Colonic mucosa (tissue), 4 donors: ENCODE data around the gene PDPR. TPM values are rescaled to one million over a fixed set of nuclear protein-coding genes. Genes with fewer than 3 reads are reported as not detected.
"Not testable (repeated sequence)": the region's sequence is repeated elsewhere in the genome, so short reads cannot be mapped to it uniquely, and the experiment has no call there.

ENCODE experiments used
- DNase-seq: peaks from one replicate; pipeline ENCODE4 v3.0.0-alpha.2; 2020
- H3K27ac ChIP-seq: fragments of 200-600 bp; one replicate; pipeline ENCODE4 v1.8.0; 2021
- H3K27me3 ChIP-seq: fragments of 200-600 bp; one replicate; pipeline ENCODE4 v1.8.0; 2021
- H3K36me3 ChIP-seq: fragments of 200-600 bp; one replicate; pipeline ENCODE4 v1.8.0; 2021
- H3K4me1 ChIP-seq: fragments of 200-600 bp; one replicate; pipeline ENCODE4 v1.8.0; 2021; ENCODE audit warnings: mild to moderate bottlenecking
- H3K4me3 ChIP-seq: fragments of 200-600 bp; one replicate; pipeline ENCODE4 v1.8.0; 2021
- H3K9ac ChIP-seq, 2 donors: one replicate each; pipeline ENCODE4 v1.7.0; 2013; ENCODE audit warnings: control low read depth in 2 of 2, low read depth in 2 of 2, low read length in 2 of 2
- H3K9me3 ChIP-seq: fragments of 200-600 bp; one replicate; pipeline ENCODE4 v1.8.0; 2021
- CTCF ChIP-seq: fragments of 200-600 bp; IDR thresholded peaks from one replicate; pipeline ENCODE4 v1.8.0; 2022; ENCODE audit warnings: antibody characterized with exemption, mild to moderate bottlenecking
- intact Hi-C: fragments of 100-400 bp; cut with DNase I; formaldehyde crosslinking; loops from one replicate; pipeline ENCODE4 v1.14.1; 2022
- total RNA-seq, 2 donors: library from RNA; stranded (reverse); fragmentation: NEBNext Ultra II Directional in 1 of 2; extraction: Animal tissue kit (Norgen Biotek cat#: 25700) in 1 of 2; gene quantifications; one replicate each; pipeline ENCODE4 v1.2.1, GENCODE V29; 2021
- donor health status: healthy.
- donor health status: DM: no; HTN: no; CAD: no.
- donor health status: DM: no; HTN: no; CAD: no.

PDPR gene
- total RNA-seq, 2 donors from 2014 or later, result 13.7 to 18.9 TPM

- H3K36me3 ChIP-seq, result peaks cover 21% of the 10 kb centered on the region
- DNase-seq, H3K4me3 ChIP-seq, intact Hi-C loops, H3K9ac ChIP-seq, H3K27me3 ChIP-seq, H3K27ac ChIP-seq, H3K4me1 ChIP-seq, H3K9me3 ChIP-seq: not testable (repeated sequence)
Observed at GRCh38 chr16:70147853-70148252, 33.7 kb downstream of the PDPR start.

GRCh38 chr16:70148453-70148852 lies 34.3 kb downstream of the PDPR start:
- H3K9ac ChIP-seq, H3K27ac ChIP-seq, H3K4me3 ChIP-seq, H3K9me3 ChIP-seq, H3K27me3 ChIP-seq, H3K4me1 ChIP-seq, intact Hi-C loops, DNase-seq: not testable (repeated sequence)
- H3K36me3 ChIP-seq, result peaks cover 15% of the 10 kb centered on the region

GRCh38 chr16:70149296-70149695 lies 35.2 kb downstream of the PDPR start:
- H3K4me3 ChIP-seq, H3K9me3 ChIP-seq, H3K9ac ChIP-seq, H3K27ac ChIP-seq, H3K4me1 ChIP-seq, H3K27me3 ChIP-seq, intact Hi-C loops, DNase-seq: not testable (repeated sequence)
- peaks cover 22% of the 10 kb centered on the region for H3K36me3 ChIP-seq

GRCh38 chr16:70151391-70151790 lies 37.3 kb downstream of the PDPR start:
- Histone ChIP-seq H3K4me3 (no peak overlapping the region), H3K9ac (no peak overlapping the region), H3K27me3 (no peaks in the 10 kb centered on the region), H3K36me3 (peaks cover 26% of the 10 kb centered on the region), H3K27ac (no peak overlapping the region), H3K4me1 (no peaks in the 10 kb centered on the region), H3K9me3 (no peaks in the 10 kb centered on the region)
- intact Hi-C loops, result no loop called here
- DNase-seq, result no peak
- no peak for TF ChIP-seq CTCF

GRCh38 chr16:70151941-70152509 lies 37.9 kb downstream of the PDPR start:
- H3K4me1 ChIP-seq, result no peaks in the 10 kb centered on the region
- intact Hi-C loops, result no loop called here
- no peak overlapping the region for H3K4me3 ChIP-seq
- H3K36me3 ChIP-seq, result peaks cover 32% of the 10 kb centered on the region
- H3K9me3 ChIP-seq, result no peaks in the 10 kb centered on the region
- no peak overlapping the region for H3K9ac ChIP-seq
- TF ChIP-seq CTCF, result no peak
- peak; percentile 49 for DNase-seq
- H3K27ac ChIP-seq, result peak overlapping the region; percentile 44
- no peaks in the 10 kb centered on the region for H3K27me3 ChIP-seq

- Histone ChIP-seq H3K27ac (peak overlapping the region; percentile 44), H3K4me3 (no peak overlapping the region), H3K4me1 (no peaks in the 10 kb centered on the region), H3K27me3 (no peaks in the 10 kb centered on the region), H3K9ac (peak overlapping the region in 1 of 2 donors; percentile 66), H3K9me3 (no peaks in the 10 kb centered on the region), H3K36me3 (peaks cover 39% of the 10 kb centered on the region)
- no peak for TF ChIP-seq CTCF
- no peak for DNase-seq
- intact Hi-C loops, result no loop called here
Observed at GRCh38 chr16:70152578-70153302, 38.6 kb downstream of the PDPR start.

GRCh38 chr16:70154736-70155135 lies 40.6 kb downstream of the PDPR start:
- H3K27me3 ChIP-seq, DNase-seq, H3K9me3 ChIP-seq, intact Hi-C loops, H3K9ac ChIP-seq, H3K4me1 ChIP-seq, H3K4me3 ChIP-seq, H3K27ac ChIP-seq: not testable (repeated sequence)
- peaks cover 44% of the 10 kb centered on the region for H3K36me3 ChIP-seq
